Stimulated activated CD4-positive, alpha-beta T cell treated with anti-CD3 and anti-CD28 coated beads, Interleukin-1b, Interleukin-23, amount 100 ng/mL, for 24 hours (primary cell): ENCODE data around the gene MOAP1.
"Not testable (repeated sequence)": the region's sequence is repeated elsewhere in the genome, so short reads cannot be mapped to it uniquely, and the experiment has no call there.

Source experiments
- DNase-seq, 4 experiments: peaks; one replicate each; pipeline ENCODE4 v3.0.0-alpha.2; 2020; ENCODE audit warnings: low read depth in 4 of 4, low spot score in 1 of 4

Gene MOAP1, protein sequence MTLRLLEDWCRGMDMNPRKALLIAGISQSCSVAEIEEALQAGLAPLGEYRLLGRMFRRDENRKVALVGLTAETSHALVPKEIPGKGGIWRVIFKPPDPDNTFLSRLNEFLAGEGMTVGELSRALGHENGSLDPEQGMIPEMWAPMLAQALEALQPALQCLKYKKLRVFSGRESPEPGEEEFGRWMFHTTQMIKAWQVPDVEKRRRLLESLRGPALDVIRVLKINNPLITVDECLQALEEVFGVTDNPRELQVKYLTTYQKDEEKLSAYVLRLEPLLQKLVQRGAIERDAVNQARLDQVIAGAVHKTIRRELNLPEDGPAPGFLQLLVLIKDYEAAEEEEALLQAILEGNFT

DNA sequence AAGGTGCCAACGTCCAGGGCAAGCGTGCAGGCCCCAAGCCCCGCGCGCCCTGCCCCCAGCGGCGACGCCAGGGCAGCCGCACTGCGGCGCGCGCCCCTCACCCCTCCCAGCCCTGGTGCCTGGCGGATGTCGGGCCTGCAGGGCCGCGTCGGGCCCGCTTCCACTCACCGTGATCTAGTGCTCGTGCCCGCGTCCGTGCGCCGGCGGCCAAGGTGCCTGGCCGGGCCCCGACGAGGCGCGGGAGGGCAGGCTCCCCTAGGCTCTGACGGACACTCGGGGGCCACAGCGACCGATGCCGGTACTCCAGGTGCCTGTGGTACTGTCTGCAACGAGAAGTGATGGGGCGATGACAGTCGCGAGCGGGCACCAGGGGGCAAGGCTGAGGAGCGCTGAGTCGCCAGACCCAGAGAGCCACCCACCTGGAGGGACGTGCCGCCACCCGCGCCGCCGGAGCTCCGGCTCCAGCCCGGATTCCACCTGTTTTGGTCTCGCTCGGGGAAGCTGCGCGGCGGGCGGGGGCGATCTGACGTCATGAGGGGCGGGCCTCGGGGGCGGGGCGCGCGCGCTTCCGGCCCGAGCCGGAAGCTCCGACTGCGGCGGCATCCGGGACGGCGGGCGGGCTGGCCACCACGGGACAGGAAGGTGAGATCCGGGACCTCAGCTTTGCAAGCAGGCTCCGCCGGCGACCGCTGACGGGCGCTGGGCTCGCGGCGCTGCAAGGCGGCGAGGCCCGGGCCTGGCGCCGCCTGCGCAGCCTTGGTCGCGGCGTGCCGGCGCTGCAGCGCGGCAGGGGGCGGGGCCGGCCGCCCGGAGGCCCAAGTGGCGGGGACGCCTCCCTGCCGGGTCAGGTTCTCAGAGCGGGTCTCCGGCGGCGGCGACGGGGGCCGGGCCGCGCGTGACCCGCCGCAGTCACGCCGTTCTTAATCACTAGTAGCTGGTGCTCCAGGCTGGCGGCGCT lies at the start of gene MOAP1, which contains the start of gene LYSET:
TSS of gene MOAP1 (minus strand) at position 507 of the 958 bp plus-strand sequence. CDS start 655 bp downstream, outside the sequence.
TSS of gene LYSET (plus strand) at position 927 of the 958 bp plus-strand sequence. CDS start 89 bp downstream, outside the sequence.
- peak; percentile 70 to 81 (median 80) for DNase-seq

DNA sequence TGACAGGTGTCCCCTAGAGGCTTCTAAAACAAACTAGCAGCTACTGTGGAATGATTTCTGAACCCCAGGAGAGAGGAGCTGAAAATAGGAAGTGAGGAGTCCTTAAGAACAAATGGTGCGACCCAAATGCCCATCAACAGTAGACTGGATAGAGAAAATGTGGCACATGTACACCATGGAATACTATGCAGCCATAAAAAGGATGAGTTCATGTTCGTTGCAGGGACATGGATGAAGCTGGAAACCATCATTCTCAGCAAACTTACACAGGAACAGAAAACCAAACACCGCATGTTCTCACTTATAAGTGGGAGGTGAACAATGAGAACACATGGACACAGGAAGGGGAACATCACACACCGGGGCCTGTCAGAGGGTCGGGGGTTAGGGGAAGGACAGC lies 48.4 kb upstream of the MOAP1 start:
- DNase-seq: not testable (repeated sequence)

DNA sequence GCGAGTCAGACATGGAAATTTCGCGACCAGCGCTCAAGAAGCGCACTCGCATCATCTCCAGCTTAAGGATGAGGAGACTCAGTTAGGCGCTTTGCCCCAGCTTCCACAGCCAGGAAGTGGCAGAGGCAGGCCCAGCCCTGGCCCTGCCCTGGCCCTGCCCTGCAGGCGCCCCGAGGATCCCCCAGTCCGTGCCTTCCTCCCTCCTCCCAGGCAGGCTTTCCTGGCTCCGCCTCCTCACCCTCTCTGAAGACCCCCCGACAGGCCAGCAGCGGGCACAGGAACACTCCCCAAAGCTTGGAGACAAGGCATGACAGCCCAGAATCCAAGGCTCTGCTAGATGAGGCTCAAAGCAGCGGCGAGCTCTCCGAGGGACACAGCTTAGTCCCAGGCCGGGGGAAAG lies 47.5 kb upstream of the MOAP1 start:
- DNase-seq: no peak

DNA sequence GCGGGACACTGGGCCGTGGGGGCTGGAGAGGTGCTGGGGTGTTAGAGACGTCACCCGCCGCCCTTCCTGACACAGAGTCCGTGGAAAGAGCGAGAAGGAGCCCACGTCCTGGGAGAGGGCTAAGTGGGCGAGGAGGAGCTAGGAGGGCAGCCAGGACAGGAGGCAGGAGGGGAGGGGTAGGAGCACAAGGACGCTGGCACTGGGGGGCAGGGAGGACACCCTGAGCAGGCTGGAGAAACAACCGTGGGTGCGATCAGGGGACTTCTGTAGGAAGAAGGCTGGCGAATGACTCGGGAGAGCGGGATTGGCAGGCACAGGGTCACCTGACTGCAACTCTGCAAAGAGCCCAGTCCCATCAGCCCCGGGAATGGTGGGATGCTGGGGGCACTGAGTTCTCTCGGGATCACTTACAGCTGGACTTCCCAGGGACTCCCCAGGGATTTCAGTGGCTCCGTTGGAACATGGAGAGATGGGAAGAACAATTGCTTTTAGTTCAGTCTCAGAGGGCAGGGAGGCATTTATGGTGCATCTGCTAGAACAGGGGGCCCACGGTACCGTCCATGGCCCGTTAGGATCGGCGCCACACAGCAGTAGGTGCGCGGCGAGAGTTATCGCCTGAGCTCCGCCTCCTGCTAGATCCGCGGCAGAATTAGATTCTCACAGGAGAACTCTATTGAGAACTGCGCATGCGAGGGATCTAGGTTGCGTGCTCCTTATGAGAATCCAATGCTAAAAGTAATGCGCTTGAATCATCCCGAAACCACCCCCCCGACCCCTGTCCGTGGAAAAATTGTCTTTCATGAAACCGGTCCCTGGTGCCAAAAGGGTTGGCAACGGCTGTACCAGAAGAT lies 46.7 kb upstream of the MOAP1 start:
- DNase-seq: no peak

DNA sequence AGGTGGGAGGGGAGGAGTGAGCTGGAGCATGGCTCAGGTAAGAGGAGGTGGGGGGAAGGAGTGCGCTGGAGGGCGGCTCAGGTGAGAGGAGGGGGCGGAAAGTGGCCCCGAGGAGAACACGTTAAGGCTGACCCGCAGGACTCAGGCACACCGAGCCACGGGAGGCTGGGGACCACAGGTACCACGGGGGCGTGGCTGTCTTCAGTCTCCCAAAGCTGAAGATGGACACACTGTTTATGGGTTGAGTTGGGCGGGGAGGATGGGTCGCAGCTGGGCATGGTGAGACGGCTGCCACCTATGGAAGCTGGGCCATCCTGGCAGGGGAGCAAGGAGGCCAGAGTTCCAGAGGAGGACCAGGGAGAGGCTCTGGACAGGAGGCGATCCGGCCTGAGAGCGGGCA lies 45.8 kb upstream of the MOAP1 start:
- DNase-seq: no peak

DNA sequence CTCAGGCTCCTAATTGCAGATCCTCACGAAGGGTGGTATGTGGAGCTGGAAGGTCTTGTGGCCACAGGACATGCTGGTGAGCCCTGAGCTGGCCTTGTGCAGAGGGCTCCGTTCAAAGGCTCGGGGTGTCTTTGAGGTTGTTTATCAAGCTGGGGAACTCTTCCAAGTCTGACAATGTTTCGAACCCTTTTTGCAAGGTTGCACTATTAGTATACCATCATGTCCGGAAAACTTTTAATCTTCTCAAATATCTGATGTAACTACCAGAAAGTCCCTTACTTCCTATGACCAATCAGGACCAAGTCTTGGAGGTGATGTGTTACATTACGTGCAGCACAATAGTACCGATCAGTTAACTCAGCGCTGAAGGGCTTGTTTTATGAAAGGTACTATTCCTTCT lies 43.9 kb upstream of the MOAP1 start:
- DNase-seq: no peak

DNA sequence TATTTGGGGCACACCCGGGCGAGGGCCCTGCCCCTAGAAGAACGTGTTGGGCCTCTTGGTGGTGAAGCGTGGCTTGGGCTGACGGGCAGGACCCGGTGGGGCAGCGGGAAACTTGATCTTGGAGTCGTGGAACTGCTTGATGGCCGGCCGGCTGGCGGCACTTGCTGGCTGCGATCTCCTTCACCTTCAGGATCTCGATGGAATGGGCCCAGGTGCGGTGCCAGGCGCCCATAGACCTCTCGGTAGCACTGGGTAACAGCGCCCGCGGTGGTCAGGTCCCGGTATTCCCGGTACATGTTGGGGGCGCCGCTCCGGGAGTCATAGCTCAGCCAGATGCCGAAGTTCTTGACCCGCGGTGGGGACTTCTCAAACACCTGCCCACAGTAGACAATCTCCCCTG lies 38.9 kb upstream of the MOAP1 start:
- DNase-seq: no peak

DNA sequence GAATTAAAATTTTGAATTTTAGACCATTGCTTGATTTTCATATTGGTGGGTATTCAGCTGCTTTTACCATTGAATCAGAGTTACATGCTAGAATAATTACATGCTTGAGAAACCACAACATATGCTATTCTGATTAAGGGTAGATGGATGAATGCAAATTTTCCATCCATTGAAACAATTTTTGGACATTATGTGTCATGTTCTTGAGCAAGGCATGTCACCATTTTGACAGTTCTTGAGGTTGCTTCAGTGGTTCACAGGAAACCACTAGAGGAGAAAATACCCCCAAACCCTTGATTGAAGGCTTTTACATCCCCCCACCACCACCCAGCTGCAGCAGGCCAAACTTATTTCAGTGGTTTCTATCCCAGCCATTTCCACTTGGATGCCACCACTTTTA lies 35.8 kb upstream of the MOAP1 start:
- DNase-seq: no peak

DNA sequence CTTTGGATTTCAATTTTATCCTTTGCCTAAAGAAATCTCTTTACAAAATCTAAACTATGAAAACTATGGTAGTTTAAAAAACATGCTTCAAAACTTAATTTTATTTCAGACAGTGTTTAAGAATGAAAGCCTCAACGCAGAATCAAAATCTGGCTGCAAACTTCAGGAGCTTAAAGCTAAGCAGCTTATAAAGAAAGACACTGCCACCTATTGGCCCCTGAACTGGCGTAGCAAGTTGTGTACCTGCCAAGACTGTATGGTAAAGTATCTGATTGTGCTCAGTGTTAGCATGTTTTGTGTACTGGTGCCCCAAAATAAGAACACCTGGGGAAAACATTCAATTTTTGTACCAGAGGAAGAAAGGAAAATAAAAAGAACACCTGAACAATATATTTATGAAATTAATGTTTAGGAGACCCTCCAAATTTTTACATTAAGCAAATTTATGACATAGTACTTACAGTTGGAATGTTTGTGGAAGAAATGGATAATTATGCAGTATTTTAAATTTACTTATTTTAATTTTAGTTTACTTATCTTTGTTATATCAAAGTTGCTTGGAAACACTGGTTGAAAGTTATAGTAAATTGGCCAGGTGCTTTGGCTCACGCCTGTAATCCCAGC lies 34.5 kb upstream of the MOAP1 start:
- no peak for DNase-seq

DNA sequence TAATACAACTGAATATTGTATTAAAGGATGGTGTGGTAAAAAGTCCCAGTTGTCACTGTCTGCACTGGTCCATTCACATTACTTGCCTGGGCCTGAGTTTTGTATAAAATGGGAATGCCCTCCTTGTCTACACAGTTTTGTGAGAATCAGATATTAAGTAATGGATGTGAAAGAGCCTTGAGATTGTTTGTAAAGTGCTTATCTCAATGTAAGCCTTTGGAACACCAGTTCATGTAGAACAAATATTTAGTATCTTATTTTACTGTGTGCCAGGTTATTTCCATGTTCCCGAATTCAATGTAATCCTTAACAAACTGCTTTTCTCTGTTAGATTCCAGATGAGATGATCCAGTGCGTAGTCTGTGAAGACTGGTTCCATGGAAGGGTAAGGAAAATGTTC lies 29.9 kb upstream of the MOAP1 start:
- no peak for DNase-seq

DNA sequence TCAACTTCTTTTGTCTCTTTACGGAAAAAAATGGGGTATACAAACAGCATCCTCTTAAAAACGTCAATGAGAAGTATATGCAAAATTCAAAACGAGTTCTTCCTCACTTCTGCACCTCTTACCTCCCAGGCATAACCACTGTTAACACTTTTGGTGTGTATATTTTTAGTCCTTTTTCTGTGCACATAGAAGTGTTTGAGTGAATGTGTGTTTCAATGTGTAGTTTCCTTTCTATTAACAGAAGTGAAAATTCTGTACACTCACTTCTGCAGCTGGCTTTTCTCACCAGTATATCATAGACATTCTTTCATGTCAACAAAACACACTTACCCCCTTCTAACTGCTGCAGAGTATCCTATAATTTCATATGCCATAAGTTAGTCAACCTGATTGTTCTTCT lies 27.7 kb upstream of the MOAP1 start:
- no peak for DNase-seq

DNA sequence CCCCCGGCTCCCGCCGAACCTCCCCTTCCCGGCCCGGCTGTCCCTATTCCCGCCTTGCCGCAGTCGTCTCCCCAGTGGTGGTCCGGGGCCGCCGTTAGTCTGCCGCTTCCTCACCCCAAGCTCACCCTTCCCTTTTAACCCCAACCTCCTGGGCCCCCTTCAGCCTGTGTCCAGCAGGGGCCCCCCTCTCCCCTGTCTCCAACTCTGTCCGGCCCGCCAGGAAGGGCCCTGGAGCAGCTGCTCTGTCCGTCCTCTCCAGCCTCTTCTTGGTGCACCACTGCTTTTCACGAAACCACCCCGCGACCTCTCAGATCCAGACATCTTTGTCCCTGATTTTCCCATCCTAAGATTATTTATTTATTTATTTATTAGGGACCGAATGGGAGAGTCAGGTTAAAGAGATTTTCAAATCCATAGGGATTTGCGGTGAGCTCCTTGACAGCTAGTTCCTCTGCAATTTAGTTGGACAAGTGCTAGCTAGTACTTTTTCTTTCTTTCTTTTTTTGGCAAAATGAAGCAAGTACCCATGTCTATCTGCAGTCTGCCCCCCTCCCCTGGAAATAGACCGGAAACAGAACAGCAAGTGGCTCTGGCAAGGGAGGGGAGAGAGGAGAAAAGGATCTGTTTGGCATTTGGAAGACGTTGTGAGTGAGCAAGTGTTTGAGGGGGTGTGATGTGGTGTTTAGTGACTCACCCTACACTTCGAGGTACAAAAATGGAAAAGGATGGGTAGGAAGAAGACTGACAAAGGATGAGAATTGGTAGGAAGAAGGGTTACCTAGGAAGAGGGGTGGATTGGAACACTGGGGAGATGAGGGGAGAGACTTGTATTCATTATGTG lies 23.0 kb upstream of the MOAP1 start:
- DNase-seq: peak in 1 of 4 experiments; percentile 7

DNA sequence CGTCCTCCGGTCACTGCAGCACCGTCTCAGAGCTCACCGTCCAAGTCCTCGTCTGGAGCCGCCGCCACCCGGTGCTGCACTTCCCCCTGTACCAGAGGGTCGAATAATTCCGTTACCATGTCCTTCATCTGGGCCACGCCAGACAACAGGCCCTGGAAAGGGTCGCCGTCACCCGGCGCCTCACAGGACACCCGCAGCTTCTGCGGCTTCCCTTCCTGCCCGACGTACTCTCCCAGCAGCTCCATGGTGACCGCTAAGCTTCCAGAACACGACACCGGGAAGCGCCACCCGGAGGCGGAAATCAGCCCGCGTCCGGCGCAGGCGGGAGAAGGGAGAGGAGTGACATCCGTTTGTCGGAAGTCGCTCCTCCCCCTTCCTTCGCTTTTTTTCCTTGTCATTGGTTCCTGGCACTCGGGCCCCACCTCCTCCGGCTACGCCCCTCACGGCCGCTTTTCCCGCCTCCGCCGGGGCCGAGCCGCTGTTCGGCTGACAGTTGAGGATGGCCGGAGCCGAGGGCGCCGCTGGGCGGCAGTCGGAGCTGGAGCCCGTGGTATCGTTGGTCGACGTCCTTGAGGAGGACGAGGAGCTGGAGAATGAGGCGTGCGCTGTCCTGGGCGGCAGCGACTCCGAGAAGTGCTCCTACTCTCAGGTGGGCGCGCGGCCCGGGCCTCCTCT lies 22.2 kb upstream of the MOAP1 start, which contains the start of the genes GON7 and UBR7:
TSS of gene GON7 (minus strand) at position 273 of the 675 bp plus-strand sequence. CDS start at position 245, 28 bp downstream.
TSS of gene UBR7 (plus strand) at position 464 of the 675 bp plus-strand sequence. CDS start at position 500, 36 bp downstream.
- DNase-seq: peak; percentile 69 to 89 (median 80)

DNA sequence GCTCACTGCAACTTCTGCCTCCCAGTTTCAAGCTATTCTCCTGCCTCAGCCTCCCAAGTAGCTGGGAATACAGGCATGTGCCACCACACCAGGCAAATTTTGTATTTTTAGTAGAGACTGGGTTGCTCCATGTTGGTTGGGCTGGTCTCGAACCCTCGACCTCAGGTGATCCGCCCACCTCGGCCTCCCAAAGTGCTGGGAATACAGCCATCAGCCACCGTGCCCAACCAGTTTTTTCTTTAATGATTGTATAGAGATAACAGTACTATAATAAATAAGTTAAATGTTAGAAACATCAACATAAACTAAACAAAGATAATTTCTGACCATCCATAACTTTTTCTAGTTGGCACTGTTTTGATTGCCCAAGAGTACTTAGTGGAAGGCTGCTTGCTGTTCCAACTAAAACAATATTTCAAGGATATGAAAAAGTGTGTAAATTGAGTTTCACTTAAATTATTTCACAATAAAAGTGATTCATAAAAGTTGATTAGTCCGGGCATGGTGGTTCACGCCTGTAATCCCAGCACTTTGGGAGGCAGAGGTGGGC lies 16.5 kb upstream of the MOAP1 start:
- no peak for DNase-seq

DNA sequence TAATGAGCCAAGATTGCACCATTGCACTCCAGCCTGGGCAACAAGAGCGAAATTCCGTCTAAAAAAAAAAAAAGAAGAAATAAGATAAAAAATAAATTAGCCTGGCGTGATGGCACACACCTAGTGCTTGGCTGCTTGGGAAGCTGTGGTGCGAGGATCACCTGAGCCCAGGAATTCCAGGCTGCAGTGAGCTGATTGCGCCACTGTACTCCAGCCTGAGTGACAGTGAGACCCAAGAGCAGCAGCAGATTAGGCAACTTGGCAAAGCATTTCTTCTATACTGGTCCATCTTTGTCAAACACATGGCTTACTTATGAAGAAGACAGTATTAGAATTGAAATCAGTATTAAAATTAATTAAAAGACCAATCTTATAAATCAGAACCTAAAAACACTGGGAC lies 15.9 kb upstream of the MOAP1 start:
- no peak for DNase-seq

DNA sequence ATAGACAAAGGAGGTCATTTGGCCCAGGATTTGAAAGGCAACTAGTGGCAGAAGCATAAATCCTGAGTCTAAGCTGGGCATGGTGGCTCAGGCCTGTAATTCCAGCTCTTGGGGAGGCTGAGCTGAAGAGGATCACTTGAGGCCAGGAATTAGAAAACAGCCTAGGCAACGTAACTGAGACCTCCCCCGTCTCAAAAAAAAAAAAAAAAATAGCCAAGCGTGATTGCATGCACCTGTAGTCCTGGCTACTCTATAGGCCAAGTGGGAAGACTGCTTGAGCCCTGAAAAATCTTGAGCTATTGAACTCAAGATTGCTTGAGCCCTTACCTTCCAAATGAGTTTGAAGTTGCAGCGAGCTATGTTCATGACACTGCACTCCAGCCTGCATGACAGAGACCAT lies 14.3 kb upstream of the MOAP1 start:
- DNase-seq: no peak

DNA sequence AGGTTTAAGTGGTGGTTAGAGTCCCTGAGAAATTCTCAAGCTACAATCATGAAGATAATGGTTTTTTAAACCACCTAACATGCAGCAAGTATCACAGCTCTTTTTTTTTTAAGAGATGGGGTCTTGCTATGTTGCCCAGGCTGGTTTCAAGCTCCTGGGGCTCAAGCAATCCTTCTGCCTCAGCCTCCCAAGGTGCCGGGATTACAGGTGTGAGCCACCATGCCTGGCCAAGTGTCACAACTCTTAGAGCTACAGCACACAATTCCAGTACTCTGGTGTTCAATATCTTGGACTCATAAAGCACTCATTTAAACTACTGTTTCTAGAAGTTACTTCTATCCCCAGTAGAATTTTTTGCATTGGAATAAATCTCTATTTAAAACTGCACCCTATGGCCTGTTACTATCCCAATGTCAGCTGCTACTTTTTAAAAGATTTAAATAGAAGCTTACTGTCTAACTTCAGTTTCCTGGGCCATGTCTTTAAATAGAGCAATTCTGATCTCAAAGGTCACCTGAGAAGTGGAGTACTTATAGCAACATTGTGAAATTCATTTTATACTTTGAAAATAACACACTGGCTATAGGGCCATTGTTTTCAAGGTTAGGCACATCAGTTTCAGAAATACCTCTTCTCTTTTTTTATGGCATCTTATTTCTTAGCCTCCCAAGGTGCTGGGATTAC lies 10.8 kb upstream of the MOAP1 start:
- no peak for DNase-seq

DNA sequence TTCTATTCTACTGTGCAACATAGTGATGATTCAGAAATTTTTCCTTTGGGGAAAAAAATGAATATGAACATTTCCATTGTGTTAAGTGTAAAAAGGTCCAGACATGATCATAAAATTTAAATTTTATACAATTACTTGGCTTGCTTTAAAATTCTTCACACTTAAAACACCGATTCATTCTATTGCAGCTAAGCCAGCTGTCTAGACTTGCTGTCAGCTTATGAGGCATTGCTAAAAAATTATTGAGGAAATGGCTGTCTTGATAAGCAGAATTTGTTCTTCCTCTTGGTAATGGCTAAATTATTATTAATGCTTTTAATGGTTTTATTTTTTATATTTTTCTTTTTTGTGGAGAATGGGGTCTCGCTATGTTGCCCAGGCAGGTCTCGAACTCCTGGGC lies 2.3 kb upstream of the MOAP1 start:
- DNase-seq: no peak
